Smooth muscle cell (in vitro differentiated cells): Measurements from ENCODE around the gene NEMF. TPM values are rescaled to one million over a fixed set of nuclear protein-coding genes. Genes with fewer than 3 reads are reported as not detected.

Experiments used
- DNase-seq: peaks from one replicate; lab custom pipeline; 2025; ENCODE audit not compliant: unreplicated experiment; lab: John Stamatoyannopoulos, UW
- H2AFZ ChIP-seq: fragments of 200-600 bp; sonication (generic); 2 replicates; pipeline ENCODE4 v1.6.0; 2016; ENCODE audit warnings: antibody characterized with exemption, low read depth, mild to moderate bottlenecking
- H3F3A ChIP-seq: fragments of 200-600 bp; sonication (generic); 2 replicates; pipeline ENCODE4 v1.6.0; 2017; ENCODE audit warnings: antibody characterized with exemption, low read depth
- H3K27ac ChIP-seq: fragments of 200-600 bp; sonication (generic); 2 replicates; pipeline ENCODE4 v1.5.1; 2016; ENCODE audit warnings: low read depth, mild to moderate bottlenecking
- H3K27me3 ChIP-seq: fragments of 200-600 bp; sonication (generic); 2 replicates; pipeline ENCODE4 v1.6.1; 2016; ENCODE audit warnings: low read depth, mild to moderate bottlenecking
- H3K36me3 ChIP-seq: fragments of 200-600 bp; sonication (generic); 2 replicates; pipeline ENCODE4 v1.5.1; 2016; ENCODE audit warnings: low read depth
- H3K4me1 ChIP-seq: fragments of 200-600 bp; sonication (generic); 2 replicates; pipeline ENCODE4 v1.5.1; 2016; ENCODE audit warnings: low read depth
- H3K4me2 ChIP-seq: fragments of 200-600 bp; sonication (generic); 2 replicates; pipeline ENCODE4 v1.6.0; 2016; ENCODE audit warnings: mild to moderate bottlenecking
- H3K4me3 ChIP-seq: fragments of 200-600 bp; sonication (generic); 2 replicates; pipeline ENCODE4 v1.5.1; 2016; ENCODE audit warnings: mild to moderate bottlenecking
- H3K79me2 ChIP-seq: fragments of 200-600 bp; sonication (generic); 2 replicates; pipeline ENCODE4 v1.6.0; 2016; ENCODE audit warnings: low read depth, mild to moderate bottlenecking
- H3K9ac ChIP-seq: fragments of 200-600 bp; sonication (generic); 2 replicates; pipeline ENCODE4 v1.6.0; 2016; ENCODE audit warnings: low read depth
- H3K9me3 ChIP-seq: fragments of 200-600 bp; sonication (generic); replicated peaks from 2 replicates; pipeline ENCODE4 v1.5.1; 2016; ENCODE audit warnings: low read depth
- H4K20me1 ChIP-seq: fragments of 200-600 bp; sonication (generic); 2 replicates; pipeline ENCODE4 v1.6.0; 2016; ENCODE audit warnings: low read depth
- WGBS: methylation state at CpG from one replicate; pipeline ENCODE4 v1.1.7; 2016; ENCODE audit warnings: low lambda C conversion rate; 5-methylcytosine and 5-hydroxymethylcytosine counted together
- polyA plus RNA-seq: library from polyadenylated mRNA; unstranded; fragments of >200 nt; fragmentation: Nextera tagmentation; extraction: Ambion mirVana; gene quantifications from 2 replicates; pipeline ENCODE4 v1.2.1, GENCODE V29; 2016
- total RNA-seq: library from RNA; depleted of rRNA; stranded (reverse); fragments of >200 nt; gene quantifications from 2 replicates; pipeline ENCODE4 v1.2.3, GENCODE V29; 2014
- TF ChIP-seq, protein P1 (sequence below): fragments of 200-600 bp; sonication (generic); IDR thresholded peaks from 2 replicates; pipeline ENCODE4 v1.5.1; 2017; ENCODE audit warnings: borderline replicate concordance, mild to moderate bottlenecking, antibody characterized with exemption; ENCODE audit not compliant: insufficient read depth, poor library complexity, severe bottlenecking

The NEMF gene
- total and polyA plus RNA-seq, 2 experiments from 2014 or later, result 41.2 TPM

DNA sequence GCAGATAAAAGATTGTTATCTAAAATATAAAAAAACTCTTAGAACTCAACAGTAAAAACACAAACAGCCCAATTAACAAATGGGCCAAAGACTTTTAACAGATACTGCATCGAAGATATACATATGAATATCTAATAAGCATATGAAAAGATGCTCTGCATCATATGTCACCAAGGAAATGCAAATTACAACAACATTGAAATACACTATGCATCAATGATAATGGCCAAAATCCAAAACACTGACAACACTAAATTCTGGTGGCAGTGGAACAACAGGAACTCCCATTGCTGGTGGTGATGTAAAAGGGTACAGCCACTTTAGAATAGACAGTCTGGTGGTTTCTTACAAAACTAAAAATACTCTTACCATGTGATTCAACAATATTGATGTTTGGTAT, 43.8 kb downstream of the NEMF start:
- Histone ChIP-seq H3K4me1 (no peaks in the 10 kb centered on the region), H3K9ac (no peak overlapping the region), H3K36me3 (peaks cover 43% of the 10 kb centered on the region), H3F3A (no peaks in the 10 kb centered on the region), H2AFZ (no peak overlapping the region), H3K4me2 (no peak overlapping the region), H3K9me3 (peaks cover 6% of the 10 kb centered on the region), H3K27ac (no peak overlapping the region), H3K27me3 (no peaks in the 10 kb centered on the region), H3K4me3 (no peak overlapping the region), H3K79me2 (peaks cover 13% of the 10 kb centered on the region), H4K20me1 (no peaks in the 10 kb centered on the region)
- TF ChIP-seq, protein P1, sequence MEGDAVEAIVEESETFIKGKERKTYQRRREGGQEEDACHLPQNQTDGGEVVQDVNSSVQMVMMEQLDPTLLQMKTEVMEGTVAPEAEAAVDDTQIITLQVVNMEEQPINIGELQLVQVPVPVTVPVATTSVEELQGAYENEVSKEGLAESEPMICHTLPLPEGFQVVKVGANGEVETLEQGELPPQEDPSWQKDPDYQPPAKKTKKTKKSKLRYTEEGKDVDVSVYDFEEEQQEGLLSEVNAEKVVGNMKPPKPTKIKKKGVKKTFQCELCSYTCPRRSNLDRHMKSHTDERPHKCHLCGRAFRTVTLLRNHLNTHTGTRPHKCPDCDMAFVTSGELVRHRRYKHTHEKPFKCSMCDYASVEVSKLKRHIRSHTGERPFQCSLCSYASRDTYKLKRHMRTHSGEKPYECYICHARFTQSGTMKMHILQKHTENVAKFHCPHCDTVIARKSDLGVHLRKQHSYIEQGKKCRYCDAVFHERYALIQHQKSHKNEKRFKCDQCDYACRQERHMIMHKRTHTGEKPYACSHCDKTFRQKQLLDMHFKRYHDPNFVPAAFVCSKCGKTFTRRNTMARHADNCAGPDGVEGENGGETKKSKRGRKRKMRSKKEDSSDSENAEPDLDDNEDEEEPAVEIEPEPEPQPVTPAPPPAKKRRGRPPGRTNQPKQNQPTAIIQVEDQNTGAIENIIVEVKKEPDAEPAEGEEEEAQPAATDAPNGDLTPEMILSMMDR, result no peak
- 0% methylated on average over 1 of the region's 1 CpG for WGBS
- no peak for DNase-seq

DNA sequence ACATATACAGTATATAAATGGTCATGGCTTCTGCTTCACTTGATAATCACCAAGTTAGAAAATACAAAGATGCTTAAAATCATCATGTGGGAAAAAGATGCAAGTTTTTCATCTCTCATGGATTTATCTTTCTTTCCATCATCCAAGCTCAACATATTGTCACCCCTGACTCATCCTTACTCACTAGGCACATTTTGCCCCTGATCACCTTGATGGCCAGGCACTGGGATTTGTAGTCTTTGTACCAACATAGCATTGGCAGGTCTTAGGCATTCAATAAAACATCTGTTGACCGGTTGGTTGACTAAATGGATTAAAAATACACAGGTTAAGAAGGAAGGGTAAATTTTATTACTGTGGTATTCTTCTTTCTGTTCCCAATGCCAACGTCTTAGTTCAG, 56.6 kb downstream of the NEMF start:
- no peak overlapping the region for H2AFZ ChIP-seq
- peaks cover 4% of the 10 kb centered on the region for H4K20me1 ChIP-seq
- no peak overlapping the region for H3K27ac ChIP-seq
- TF ChIP-seq, protein P1, result no peak
- WGBS, result 98% methylated on average over 2 of the region's 2 CpGs
- no peaks in the 10 kb centered on the region for H3K79me2 ChIP-seq
- H3K9ac ChIP-seq, result no peak overlapping the region
- peaks cover 49% of the 10 kb centered on the region for H3K36me3 ChIP-seq
- H3K4me2 ChIP-seq, result no peak overlapping the region
- H3K9me3 ChIP-seq, result no peaks in the 10 kb centered on the region
- DNase-seq, result no peak
- no peaks in the 10 kb centered on the region for H3K27me3 ChIP-seq
- no peaks in the 10 kb centered on the region for H3K4me1 ChIP-seq
- no peaks in the 10 kb centered on the region for H3F3A ChIP-seq
- H3K4me3 ChIP-seq, result no peak overlapping the region

DNA sequence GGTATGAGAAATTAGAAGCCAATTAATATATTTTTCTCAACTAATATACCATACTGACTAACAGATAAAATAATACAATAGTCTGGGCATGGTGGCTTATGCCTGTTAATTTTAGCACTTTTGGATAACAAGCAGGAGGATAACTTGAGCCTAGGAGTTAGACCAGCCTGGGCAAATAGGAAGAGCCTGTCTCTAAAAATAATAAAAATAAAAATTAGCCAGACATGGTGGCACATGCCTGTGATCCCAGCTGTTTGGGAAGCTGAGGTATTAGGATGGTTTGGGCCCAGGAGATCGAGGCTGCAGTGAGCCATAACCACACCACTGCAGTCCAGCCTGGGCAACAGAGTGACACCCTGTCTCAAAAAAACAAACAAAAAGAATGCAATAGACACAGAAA, 60.0 kb downstream of the NEMF start:
- Histone ChIP-seq H3K27me3 (no peaks in the 10 kb centered on the region), H3K4me2 (no peak overlapping the region), H2AFZ (no peak overlapping the region), H3K27ac (no peak overlapping the region), H3K9me3 (no peaks in the 10 kb centered on the region), H3K36me3 (peaks cover 38% of the 10 kb centered on the region), H3K9ac (no peak overlapping the region), H3F3A (no peaks in the 10 kb centered on the region), H4K20me1 (peaks cover 6% of the 10 kb centered on the region), H3K79me2 (no peaks in the 10 kb centered on the region), H3K4me3 (no peak overlapping the region), H3K4me1 (no peaks in the 10 kb centered on the region)
- 0% methylated on average over 1 of the region's 1 CpG for WGBS
- DNase-seq, result no peak
- TF ChIP-seq, protein P1, result no peak

DNA sequence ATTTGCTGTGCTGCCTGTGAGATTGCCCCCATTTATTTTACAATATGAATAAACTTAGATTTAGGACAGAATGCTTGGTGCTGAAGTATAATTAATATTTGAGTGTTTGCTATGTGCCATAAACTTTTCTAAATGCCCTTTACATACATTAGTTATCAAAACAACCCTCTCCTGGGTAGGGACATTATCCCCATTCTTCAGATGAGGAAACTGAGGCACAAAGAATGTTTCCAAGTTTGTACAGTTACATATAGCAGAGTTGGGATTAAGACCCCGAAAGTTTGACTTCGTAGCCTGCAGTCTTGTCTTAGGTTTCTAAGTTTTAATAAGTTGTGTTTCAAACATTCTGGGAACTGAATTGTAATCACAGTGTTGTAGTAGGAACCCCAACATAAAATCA, 66.3 kb downstream of the NEMF start:
- no peak for DNase-seq
- TF ChIP-seq, protein P1, result no peak
- Histone ChIP-seq H3K9me3 (no peaks in the 10 kb centered on the region), H3K4me3 (no peak overlapping the region), H3K36me3 (peaks cover 36% of the 10 kb centered on the region), H3K79me2 (no peaks in the 10 kb centered on the region), H3K4me2 (no peak overlapping the region), H3K27ac (no peak overlapping the region), H3K4me1 (no peaks in the 10 kb centered on the region), H2AFZ (no peak overlapping the region), H3K9ac (no peak overlapping the region), H3K27me3 (no peaks in the 10 kb centered on the region), H3F3A (peaks cover 34% of the 10 kb centered on the region), H4K20me1 (peaks cover 7% of the 10 kb centered on the region)
- WGBS, result 94% methylated on average over 2 of the region's 2 CpGs
